GM21360 (cell line): ENCODE results near the gene PSD2.

Experiments
- ATAC-seq: cut with Tn5 transposase; IDR thresholded peaks from one replicate; pipeline ENCODE4 v1.9.1; 2021; ENCODE audit warnings: mild to moderate bottlenecking, moderate library complexity; ENCODE audit not compliant: unreplicated experiment

Gene PSD2

GRCh38 chr5:139810341-139811273, 15.0 kb downstream of the PSD2 start:
- no peak for ATAC-seq

DNA sequence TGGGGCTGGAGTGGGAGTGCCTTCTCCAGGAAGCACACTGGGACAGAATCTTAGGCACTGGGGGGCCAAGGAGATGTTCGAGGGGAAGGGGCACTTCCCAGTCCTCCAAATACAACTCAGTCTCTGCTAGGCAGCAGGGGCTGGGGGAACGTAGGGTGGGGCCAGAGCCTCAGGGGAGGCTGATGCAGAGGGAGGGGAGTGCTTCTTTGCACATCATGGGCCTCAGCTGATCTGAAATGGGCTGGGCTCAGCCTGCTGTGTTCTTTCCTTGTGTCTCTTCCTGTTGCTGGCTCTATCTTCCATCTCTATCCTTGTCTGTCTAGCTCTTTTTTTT, 15.6 kb downstream of the PSD2 start:
- ATAC-seq = no peak

- ATAC-seq = no peak
Observed at GRCh38 chr5:139812323-139812722, 16.7 kb downstream of the PSD2 start.

- no peak for ATAC-seq
Observed at GRCh38 chr5:139812836-139813805, 17.5 kb downstream of the PSD2 start.

DNA sequence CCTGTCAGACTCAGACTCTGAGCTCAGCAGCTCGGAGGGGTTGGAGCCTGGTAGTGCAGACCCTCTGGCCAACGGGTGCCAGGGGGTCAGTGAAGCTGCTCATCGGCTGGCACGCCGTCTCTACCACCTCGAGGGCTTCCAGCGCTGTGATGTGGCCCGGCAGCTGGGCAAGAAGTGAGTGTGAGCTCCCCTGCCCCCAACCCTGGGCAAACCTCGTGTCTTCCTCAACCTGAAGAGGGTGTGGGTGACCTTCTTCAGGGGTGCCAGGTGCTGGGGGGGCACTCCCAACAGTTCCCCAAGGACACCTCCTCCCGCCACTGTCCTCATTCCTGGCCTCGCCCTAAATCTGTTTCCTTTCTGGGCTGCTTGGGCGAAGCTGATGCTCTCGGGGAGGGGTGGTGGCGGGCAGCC, 18.6 kb downstream of the PSD2 start:
- no peak for ATAC-seq

- no peak for ATAC-seq
Observed at GRCh38 chr5:139814704-139815280, 19.2 kb downstream of the PSD2 start.

DNA sequence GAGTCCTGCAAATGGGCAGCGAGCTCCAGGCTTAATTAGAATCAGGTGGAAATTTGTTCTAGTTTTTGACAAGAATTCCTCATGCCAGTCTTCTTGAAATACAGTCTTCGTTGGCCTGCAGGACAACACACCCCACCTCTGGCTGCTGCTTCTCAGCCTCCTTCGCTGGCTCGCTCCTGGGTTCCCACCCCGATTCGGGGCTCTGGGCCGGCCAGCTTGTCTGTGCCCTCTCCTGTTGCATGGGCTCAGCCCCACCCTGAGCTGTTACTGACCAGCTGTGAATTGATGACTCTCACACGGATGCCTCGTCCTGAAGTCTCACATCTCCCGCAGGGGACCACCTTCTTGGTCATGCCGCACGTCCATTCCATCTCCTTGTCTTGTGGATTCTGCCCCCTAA, 21.0 kb downstream of the PSD2 start:
- no peak for ATAC-seq

GRCh38 chr5:139817362-139817761, 21.8 kb downstream of the PSD2 start:
- no peak for ATAC-seq

DNA sequence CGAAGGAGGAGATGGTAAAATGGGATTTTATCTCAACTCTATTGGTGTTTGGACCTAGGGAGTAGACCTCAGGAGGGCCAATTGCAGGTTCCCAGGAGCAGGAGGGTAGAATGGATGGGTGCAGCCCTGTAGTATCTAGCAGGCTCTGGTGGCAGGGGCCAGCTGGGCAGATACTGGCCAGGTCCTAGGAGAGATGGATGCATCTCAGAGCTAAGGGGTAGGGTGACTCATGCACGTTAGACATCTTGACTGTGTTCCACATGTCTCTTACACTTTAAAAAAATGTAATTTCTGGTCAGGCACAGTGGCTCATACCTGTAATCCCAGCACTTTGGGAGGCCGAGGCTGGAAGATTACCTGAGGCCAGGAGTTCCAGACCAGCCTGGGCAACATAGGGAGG, 22.4 kb downstream of the PSD2 start:
- ATAC-seq = no peak

DNA sequence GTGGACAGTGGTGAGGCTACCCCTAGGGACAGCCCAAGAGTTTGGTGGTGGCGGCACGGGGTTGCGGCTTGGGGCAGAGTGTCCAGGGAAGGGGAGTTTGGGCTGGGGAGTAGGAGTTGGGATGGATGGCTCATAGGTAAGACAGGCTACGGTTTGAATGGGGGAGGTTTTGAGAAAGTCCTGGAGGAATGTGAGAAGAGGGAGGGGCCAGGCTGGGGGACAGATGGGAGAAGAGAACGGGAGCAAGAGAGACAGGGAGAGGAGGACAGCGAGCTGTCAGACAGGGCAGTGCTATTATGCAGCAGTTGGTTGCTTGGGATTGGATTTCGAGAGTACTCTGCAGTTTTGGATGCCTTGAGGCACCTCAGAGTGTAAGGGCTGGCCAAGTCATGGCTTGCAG, 24.5 kb downstream of the PSD2 start:
- no peak for ATAC-seq

DNA sequence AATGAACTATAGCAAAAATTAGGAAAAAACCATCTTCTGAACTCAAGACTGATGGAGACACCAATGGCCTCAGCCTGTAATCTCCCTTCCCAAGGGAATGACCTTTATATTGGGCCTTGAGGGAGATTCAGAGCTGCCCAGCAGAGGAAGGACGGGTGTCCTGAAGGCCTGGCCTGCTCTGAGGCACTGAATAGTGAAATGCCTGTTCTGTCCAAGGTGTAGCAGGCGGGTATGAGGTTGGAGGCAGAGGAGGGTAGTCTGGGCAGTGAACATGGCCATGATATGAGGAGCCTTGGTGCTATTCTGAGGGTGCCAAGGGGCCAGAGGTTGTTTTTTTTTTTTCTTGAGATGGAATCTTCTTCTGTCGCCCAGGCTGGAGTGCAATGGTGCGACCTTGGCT, 25.0 kb downstream of the PSD2 start:
- no peak for ATAC-seq

DNA sequence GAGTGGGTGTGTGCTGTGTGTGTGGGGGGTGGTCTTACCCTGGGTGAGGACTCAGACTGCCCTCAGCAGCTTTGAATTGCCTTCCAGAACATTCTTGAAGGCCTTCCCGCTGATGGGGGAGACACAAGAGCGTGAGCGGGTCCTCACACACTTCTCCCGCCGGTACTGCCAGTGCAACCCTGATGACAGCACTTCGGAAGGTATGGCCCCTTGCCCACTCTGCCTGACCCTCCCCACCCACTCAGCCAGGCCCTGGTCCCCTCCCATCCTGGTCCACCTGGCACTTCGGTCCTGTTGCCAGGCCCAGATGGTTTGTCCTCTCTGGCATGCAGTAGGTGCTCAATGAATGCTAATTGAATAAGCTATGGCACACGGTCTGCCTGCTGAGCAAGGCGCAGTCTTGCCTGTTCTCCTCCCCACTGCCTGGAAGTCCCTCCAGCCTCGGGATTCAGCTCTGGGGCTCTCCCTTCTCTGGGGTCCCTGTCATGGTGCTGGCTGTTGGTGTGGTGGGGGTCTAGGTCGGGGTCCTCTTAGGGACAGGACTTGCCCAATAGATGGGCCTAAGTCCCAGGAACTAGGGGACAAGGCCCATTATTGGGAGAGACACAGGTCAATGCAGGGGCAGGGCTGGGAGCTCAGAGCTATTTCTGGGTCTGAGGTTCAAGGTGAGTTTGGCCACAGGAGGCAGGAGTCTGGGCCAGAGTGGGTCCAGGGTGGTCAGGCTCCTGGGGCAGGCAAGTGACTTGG, 26.4 kb downstream of the PSD2 start:
- no peak for ATAC-seq

DNA sequence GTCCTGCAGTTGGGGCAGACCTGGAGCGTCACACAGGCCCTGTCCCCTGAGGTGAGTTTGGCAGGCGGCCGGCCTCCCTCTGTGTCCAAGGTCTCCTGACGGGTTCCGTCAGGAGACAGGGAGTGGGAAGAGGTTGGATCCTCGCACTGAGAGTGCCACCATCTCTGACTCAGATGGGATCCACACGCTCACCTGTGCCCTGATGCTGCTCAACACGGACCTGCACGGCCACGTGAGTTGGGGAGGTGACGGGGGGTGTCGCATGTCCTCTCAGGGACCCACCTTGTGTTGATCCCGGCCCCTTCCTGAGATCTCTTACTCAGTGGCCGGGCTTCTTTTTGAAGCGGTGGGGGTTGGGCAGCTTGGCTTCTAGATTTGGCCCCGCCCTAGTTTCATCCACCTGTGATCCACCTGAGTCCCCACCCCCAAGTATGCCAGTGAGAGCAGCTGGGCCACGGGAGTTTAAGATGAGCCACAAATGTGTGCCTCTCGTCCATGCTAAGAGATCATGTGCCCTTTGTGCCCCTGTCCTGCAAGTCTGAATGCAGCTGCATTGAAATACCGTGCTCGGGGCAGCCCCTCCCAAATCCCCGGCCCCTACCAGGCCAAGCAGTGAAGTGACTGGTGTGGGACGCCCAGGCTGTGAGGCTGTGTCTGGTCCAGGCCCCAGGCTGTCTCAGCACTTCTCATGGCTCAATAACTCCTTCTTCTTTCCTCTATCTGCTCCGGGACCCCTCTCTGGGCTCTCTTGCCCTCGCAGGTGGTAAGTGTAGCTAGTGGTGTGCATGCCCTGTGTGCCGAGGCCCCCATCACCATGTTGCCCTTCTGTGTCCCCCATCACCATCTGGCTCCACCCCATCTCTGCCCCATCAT, 27.2 kb downstream of the PSD2 start:
- no peak for ATAC-seq

DNA sequence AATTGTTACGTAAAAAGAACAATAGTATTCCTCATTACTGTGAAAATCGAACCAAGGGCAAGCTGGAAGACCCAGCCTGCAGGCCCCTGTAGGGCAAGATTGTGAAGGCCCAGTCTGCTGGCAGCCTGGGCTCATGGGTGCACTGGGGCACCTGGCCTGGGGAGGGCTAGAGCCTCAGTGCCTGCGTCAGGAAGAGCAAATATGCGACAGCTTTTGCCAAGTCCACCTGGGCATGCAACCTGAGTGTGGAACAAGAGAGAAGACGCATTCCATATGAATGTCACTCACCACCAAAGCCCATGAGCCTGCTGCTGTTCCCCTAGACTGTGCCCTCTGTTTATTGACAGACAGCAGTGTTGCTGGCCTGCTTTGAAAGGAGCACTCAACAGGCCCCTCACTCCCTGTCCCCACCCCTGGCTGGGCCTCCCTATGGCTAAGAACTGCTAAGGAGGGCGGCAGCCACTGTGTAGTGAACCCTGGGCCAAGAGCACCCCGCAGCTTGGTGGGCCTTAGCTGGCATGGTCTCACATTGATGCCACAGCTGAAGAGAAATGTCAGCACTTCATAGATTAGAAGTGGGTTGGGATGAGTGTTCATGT, 28.2 kb downstream of the PSD2 start:
- ATAC-seq = no peak

- ATAC-seq = no peak
Observed at GRCh38 chr5:139825690-139826089, 30.1 kb downstream of the PSD2 start.

- no peak for ATAC-seq
Observed at GRCh38 chr5:139828207-139828895, 32.7 kb downstream of the PSD2 start.

- ATAC-seq = no peak
Observed at GRCh38 chr5:139829471-139829870, 33.9 kb downstream of the PSD2 start.

DNA sequence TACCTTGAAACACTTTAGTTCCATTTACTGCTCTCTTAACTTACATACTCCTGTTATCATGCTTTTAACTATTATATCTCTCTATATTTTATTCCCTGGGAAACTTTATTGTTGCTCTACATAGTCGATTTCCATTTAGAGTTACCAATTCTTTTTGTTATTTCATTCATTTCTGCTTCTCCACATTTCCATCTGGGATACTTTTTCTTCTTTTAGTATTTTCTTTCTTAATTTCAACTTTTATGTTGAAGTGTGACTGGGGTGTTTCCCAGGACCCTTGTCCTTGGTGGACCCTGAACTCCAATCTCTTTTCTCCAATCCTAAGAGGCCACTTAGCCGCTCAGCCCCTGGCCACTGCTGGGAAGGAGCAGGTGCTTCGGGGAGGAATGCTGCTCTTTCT, 36.0 kb downstream of the PSD2 start:
- ATAC-seq = no peak

DNA sequence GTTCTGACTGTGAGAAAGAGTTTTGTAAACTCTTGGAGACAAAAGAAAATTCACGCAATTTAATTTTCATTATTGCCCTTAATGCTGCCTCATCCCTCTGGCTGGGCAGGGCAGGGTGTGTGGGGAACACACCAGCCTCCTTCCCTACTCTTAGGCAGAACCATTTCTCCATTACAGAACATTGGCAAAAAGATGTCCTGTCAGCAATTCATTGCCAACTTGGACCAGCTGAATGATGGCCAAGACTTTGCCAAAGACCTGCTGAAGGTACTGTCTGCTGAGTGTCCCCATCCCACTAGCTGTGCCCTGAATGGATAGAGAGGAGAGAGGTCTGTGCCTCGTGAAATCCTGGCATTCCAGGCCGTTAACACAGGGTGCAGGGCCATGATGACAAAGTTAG, 37.9 kb downstream of the PSD2 start:
- no peak for ATAC-seq
